Left cardiac atrium (tissue), 4 donors: ENCODE data around the gene FHAD1. TPM values are rescaled to one million over a fixed set of nuclear protein-coding genes. Genes with fewer than 3 reads are reported as not detected.
A peak's percentile ranks its signal among the peaks of the same experiment; 100 is the strongest.

ENCODE experiments used
- ATAC-seq, 2 donors: fragments of 200-7000 bp; cut with Tn5 transposase; one replicate each; pipeline ENCODE4 v1.9.1; 2020; ENCODE audit warnings: mild to moderate bottlenecking in 2 of 2, moderate library complexity in 2 of 2
- DNase-seq: peaks from one replicate; pipeline ENCODE4 v3.0.0-alpha.2; 2020
- intact Hi-C, 2 donors: fragments of 100-400 bp; cut with DNase I; formaldehyde crosslinking; loops; one replicate each; pipeline versions ENCODE4 v1.14.1 to v1.15.1; 2022 to 2023
- long read RNA-seq: library from polyadenylated mRNA; unstranded; transcript quantifications from one replicate; pipeline ENCODE4 v2.0.0, GENCODE V29; 2021
- total RNA-seq, 2 donors: library from RNA; stranded (reverse); fragmentation: NEBNext Ultra II Directional; extraction: Animal tissue kit (Norgen Biotek cat#: 25700); gene quantifications; one replicate each; pipeline ENCODE4 v1.2.1, GENCODE V29; 2021
- donor health status: DM: no; HTN: yes; CAD: no.
- donor health status: DM: no; HTN: yes; CAD: no; lungs with severe emphysema.
- donor health status: DM: yes; HTN: yes; CAD: no.
- donor health status: Dilated cardiomyopathy.

Gene FHAD1
- under 1 TPM in 1 of 2 donors, not detected in 1; 0.47 TPM for total RNA-seq
- long read RNA-seq: 0 reads

DNA sequence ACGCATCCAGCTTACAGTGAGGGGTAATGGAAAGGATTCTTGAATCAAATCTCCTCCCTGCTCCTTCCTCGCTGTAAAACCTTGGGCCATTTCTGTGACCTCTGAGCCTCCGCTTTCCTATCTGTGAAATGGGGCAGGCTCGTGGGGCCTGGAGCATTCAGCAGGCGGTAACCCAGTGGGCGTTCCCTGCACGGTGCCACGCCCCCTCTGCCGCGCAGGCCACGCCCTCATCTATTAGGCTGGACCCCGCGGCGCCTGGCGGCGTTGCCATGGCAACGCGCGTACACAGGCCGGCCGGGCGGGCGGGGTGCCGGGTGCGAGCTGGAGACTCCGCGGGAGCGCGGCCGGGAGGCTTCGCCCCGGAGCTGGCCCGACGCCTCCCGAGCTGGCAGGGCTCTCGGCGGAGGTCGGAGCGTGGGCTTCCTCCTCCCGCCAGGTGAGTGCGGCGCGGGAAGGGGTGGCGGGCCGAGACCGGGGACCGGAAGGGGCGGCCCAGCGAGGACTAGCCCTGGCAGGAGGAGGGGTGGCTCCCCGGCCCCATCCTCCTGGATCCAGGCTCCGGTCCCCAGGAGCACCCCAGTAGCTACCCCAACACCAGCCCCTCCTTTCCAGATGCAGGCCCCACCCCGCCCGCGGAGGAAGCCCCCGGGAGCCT is at the start of gene FHAD1:
Gene FHAD1 (plus strand): TSS at position 264 of the 655 bp plus-strand sequence. CDS start 4,562 bp downstream, outside the sequence.
- peak; percentile 59 for DNase-seq
- peak; percentile 79 to 85 for ATAC-seq
- intact Hi-C loops: no loop called here

DNA sequence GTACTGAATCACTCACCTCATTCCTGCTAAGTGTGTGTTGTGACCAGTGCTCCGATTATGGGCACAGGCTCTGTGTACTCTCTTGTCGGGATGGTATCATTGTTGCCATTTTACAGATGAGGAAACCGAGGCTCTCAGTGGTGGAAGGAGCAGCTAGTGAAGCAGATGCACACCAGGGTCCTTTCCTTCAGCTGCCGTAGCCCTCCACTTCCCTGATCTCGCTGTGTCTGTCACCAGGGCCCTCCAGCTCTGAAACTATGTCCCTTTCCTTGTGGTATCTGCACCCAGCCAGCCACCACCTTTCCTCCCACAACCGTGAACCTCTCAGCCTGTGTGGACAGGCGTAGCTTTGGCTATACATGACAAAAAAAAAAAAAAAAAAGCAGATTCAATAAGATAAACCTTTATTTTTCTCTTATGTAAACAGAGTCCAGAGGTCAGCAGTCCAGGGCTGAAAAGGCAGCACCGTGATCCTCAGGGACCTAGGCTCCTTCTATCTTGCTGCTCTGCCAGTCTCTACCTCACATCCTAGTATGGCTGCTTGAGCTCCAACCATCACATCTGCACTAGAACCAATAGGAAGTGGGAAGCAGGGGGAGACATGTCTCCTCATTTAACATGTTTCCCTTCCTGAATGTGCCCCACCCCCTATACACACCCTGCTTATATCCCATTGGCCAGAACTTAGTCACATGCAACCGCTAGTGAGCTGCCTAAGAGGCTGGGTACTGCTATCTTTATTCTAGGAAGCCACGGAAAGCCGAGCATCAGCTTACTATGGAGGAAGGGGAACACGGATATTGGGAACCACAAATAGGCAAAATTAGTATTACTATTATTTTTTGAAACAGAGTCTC is 49.2 kb upstream of the FHAD1 start:
- ATAC-seq: no peak

DNA sequence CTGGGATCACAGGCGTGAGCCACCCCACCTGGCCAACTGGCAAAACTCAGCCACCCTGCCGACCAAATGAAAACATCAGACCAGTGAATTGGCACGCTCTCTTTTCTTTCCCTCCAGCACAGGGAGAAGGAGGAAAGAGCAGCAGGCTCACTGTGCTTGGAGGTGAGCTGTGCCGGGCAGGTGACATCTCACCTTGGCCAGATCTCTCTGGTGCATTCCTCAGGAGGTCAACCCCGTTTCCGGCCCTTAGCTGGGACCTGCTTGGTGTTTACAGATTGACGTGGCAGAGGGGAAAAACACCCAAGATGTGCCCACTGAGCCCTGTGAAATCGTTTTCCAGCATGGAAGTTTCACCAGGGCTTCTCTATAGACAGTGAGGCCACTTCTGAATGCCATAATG is 48.3 kb upstream of the FHAD1 start:
- no peak for ATAC-seq
- intact Hi-C loops: no loop called here
- no peak for DNase-seq

More for the DNA sequence above, 49.2 kb upstream of the FHAD1 start:
- DNase-seq: no peak
- intact Hi-C loops: no loop called here

DNA sequence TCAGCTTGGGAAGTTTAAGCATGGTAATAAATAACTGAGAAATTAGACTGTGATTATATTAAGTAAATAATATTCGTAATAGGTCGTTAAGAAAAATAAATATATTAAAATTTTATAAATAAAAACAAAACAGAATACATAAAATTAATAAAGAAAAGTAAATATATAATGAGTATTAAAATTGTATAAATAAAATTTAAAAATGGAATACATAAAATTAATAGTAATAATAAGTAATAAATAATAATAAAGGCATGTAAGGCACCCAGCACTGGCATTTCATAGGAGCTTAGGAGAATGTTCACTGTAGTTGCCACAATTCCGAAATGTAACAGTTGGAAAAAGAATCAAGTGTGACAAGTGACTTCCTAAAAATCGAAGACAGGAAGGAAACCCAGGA is 45.8 kb upstream of the FHAD1 start:
- no peak for ATAC-seq
- no peak for DNase-seq
- intact Hi-C loops: no loop called here

DNA sequence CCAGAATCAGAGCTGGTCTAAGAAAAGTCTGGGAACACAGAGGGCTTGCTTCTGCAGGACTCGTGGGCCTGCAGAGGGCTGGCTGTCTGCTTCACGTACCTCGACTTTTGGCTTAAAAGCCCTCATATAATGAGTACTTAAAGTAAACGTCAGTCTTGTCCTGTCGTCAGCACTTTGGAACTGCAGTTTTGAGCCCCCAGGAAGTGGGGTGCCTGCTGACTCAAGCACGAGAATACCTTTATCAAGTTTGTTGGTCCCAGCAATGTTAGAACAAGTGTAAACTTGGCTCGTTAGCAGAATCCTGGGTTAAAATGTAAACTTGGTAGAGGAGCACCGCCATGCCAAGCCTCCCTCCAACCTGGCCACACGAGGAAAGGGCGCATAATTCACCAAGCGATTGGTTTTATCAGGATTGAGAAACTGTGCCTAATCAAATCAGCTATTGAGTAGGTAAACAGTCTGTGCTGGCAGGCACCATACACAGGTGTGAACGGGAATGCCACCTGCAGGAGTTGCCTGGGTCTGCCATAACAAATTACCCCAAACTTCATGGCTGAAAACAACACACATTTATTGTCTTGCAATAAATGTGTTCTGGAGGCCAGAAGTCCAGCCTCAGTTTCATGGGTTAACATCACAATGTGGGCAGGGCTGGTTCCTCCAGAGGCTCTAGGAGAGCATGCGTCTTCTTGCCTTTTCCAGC is 45.0 kb upstream of the FHAD1 start:
- DNase-seq (no peak), ATAC-seq (no peak)
- intact Hi-C loops: no loop called here

DNA sequence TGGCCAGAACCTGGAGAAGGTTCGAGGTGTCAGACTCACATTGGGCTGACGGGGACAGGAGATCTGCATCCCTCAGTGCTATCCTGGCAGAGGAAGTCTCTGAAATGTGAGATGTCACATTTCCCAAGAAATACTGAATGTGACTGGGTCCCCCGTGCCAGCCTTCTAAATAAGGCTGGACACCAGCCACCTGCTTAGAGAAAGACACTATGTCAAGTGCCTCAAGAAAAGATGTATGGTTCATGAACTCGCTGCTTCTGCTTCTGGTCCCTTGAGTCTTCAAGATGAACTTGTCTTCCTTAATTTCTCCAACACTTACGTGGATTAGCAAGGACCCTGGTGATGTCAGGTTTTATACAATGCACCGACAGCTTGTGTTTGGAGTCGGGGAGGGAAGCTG is 42.1 kb upstream of the FHAD1 start:
- no peak for DNase-seq
- no peak for ATAC-seq
- intact Hi-C loops: no loop called here

DNA sequence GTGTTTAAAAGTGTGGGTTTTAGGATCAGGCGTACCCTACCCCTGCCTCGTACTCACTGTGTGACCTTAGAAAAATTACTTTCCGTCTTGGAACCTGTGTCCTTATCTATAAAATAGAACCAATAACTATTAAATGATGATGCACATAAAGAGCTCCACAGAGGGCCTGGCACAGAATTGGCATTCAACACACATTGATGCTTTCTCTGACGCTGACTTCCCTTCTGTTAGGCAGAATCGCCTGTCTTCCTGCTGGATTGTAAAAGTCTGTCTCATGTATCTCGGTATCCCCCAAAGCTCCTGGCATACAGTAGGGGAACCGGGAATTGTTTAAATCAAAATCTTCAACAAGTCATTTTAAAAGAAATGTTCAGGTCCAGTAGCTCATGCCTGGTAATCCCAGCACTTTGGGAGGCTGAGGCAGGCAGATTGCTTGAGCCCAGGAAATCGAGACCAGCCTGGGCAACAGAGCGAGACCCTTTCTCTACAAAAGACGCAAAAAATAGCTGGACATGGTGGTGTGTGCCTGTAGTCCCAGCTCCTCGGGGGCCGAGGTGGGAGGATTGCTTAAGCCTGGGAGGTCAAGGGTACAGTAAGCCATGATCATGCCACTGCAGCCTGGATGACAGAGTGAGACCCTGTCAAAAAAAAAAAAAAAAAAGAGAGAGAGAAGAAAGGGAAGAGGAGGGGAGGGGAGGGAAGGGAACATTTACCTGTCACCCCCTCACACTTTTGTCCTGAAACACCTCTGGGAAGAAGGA is 41.3 kb upstream of the FHAD1 start:
- DNase-seq (no peak), ATAC-seq (no peak)
- intact Hi-C loops: no loop called here

DNA sequence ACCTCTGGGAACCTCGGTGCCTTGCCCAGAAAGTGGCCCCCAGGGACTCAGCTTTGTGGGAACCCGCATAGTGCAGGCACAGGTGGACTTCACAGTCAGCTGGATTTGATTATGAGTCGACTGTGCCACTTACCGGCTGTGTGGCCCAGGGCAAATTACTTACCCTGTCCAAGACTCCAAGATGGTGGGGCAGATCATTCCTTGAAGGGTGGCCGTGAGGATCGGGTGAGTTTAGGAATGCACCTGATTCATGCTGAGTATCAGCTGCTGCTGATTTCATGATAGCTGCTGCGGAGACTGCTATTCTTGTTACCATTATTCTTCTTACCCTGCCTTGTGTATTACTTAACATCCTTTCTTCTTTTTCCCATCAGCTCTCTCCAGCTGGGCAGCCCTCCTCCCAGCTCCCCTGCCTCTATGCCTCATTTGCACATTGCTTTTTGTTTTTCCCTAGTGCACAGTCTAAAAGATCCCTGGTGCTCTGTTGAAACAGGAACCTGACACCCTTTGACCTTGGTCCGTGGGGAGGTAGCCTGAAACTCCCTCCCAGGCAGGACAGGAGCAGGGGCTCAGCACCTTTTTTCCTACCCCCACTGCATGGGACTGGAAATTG is 40.5 kb upstream of the FHAD1 start:
- no peak for ATAC-seq
- DNase-seq: no peak
- intact Hi-C loops: no loop called here

DNA sequence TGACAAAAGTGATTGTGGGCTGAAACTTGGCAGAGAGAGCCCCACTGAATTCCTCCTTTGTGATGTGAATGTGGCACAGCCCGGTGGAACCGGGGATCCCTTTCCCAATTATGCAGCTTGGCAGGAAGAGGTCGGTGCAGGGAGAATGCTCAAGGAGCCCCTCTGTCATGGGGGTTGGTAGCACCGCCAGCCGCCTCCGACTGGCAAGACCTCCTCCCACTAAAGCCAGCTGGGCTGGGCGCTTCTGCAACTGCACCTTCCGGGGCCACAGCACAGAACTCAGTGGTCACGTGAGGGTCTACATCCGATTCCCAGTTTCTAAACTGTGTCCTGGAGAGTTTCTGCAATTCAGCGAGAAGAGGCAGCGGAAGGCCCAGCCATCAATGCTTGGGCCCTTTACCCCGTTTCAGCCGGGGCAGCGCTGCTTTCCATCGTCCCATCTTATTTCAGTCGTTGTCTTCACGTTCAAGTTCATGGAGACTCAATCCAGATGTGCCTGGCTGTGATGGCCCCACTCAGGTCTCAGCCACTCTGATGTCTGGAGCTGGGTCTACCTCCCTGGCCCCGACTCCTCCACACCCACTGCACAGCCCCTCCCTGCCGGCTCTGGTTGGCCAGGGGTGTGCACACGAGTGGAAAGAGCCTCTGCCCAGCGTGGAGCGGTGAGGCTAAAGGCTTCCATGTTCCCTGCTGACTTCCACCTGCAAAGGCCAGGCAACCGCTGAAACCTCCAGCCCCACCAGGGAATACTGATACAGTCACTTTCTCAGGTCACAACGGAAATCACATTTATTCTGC is 39.8 kb upstream of the FHAD1 start:
- DNase-seq (no peak), ATAC-seq (peak in 1 of 2 donors; percentile 31)
- intact Hi-C loops: no loop called here

DNA sequence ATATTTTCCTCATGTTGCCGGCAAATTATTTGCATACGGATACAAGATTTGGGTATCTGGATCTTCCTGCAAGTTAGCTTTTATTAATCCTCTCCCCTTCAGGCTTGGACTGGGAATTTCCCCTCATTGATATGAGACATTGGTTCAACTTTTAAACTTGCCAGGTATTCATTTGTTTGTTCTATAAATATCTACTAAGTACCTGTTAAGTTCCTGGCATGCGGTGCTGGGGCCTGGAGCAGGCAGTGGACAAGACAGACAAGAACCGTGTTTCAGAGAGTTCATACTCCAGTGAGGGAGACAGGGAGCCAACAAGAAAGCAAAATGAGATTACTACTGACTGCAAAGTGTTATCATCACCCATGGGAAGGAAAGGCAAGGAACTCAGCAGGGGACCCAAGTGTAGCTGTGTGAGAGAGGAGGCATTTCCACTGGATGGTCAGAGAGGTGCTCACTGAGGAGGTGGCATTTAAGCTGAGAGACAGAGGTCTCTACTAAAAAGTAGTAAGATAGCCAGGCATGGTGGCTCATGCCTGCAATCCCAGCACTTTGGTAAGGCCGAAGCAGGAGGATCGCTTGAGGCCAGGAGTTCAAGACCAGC is 39.1 kb upstream of the FHAD1 start:
- no peak for ATAC-seq
- no peak for DNase-seq
- intact Hi-C loops: no loop called here

DNA sequence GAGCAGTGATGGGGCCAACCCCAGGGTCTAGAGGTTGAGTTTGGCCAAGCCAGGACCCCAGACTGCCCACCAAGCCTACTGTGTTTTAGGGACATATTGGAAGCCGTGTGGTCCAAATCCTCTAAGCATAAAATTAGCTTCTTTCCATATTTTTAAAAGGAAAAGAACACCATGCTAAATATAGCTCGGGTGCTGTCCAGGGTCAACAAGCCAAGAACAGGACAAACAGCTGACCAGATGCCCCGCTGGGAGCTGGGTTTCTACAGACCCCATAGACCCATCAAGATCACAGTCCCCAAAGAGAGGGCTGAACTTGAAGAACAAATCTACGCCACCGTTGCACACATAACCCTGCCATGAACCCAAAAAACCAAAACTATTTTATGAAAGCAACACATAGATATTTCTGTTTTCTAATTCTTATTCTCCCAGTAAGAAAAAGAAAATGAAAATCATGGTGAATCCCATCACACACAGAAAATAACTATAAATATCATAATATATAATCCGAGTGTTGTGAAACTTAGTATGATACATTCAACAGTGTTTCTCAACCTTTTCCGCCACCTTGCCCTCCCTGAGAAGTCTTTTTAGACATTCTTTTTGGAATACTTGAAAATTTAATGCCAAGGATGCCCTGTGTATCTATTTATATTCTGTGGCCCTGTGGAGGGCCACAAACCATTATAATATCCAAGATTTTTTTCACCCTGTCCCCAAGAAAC is 36.2 kb upstream of the FHAD1 start:
- intact Hi-C loops: no loop called here
- DNase-seq: no peak
- no peak for ATAC-seq

DNA sequence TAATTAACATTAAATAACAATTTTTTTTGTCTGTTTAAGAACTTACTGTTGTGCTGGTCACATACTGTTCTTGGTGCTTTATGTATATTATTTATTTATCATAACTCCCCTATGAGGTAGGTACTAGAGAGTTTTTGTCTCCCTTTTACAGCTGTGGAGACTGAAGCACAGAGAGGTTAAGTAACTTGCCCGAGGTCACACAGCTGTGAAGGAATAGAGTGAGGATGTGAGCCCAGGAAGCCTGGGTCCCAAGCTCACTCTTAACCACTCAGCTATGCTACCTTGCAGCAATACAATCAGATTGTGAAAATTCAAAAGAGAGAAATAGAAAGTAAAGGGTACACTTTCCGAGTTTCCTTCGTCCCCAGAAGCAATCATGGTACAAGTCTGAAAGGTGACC is 35.6 kb upstream of the FHAD1 start:
- no peak for ATAC-seq
- no peak for DNase-seq
- intact Hi-C loops: no loop called here

DNA sequence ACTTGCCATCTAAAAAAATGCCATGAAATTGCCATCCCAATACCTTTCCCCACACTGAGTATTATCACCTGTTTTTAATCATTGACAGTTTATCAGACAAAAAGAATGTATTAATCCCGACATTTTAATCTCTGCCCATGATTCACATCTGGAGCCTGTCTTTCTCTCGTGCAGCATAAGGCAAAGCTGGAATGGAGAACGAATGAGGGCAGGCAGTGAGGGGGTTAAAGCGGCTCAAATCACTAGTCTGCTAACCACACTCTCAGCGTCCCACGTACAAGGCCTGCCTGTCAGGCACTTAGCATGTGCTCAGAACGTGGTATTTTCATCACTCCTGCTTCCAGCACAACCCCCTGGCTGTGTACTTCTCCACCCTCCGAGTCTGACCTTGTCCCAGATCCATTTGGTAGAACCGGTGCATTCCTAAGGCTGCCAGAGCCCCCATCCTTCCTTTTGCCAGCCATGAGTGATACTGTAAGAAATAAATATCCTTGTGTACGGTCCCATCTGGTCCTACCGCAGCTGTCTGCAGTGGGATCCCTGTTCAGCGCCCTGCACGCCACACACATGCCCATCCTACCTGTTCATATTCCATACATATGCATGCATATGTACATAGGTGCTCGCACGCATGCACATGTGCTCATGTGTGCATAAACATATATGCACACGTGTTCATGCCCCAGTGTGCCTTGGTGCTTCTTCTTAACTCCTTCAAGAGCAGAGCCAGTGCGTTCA is 34.6 kb upstream of the FHAD1 start:
- intact Hi-C loops: no loop called here
- ATAC-seq (no peak), DNase-seq (no peak)

DNA sequence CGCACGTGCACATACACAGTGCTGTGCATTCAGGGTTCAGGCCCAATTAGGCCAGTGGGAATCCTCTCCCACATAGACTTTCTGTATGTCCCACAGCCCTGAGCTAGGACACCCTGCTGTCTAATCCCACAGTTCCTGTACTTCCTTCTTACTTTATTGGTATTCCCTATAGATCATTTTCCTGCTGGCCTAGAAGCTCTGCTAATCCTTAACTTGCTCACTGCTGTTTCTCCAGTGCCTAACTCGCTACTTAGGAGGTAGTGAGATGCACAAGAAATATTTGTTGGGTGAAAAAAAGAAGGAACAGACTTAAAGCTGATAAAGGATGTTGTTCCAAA is 34.1 kb upstream of the FHAD1 start:
- ATAC-seq (no peak), DNase-seq (no peak)
- intact Hi-C loops: no loop called here

DNA sequence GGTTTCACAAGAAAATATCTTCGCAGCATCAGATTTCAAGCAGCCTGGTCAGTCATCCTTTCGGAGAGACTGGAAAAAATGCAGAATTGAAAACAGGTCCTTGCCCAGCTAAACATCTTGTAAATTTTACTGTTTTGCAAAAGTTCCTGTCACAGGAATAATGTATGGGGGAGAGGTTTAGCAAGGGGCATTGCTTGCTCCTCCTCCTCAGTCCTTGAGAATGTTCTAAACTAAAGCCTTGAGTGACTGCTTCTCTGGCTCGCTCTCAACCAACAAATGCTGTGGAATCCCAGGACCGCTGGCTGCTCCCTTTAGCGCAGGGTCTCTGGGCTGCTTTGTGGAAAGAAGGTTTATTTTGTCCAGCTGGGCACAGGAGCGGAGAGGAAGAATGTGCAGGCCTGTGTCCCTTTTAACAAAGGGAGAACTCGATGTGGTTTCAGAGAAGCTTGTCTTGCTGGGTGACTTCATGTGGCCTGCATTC is 33.6 kb upstream of the FHAD1 start:
- intact Hi-C loops: no loop called here
- DNase-seq (no peak), ATAC-seq (peak; percentile 19)

DNA sequence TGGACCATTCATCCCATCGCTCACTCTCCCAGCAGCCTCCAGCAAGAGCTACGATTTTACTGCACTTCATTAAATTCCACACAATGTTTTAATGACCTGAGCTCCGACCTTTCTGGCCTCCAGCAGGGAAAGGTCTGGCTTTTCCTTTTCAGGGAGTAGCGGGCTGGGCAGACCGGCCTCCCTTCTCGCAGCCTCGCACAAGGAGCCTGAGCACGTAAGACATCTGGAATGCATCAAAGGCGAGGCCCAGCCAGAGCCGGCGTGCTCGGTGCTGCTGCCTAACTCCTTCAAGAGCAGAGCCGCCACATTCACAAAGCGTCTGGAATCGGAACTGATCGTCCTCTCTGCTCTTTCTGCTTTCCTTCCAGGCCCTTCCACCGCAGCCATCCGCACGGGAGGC is 32.5 kb upstream of the FHAD1 start:
- intact Hi-C loops: no loop called here
- ATAC-seq (peak in 1 of 2 donors; percentile 51), DNase-seq (no peak)
